Endodermal cell (in vitro differentiated cells): ENCODE measurements around the gene C4orf50. TPM values are rescaled to one million over a fixed set of nuclear protein-coding genes. Genes with fewer than 3 reads are reported as not detected.

ENCODE experiments used
- DNase-seq: peaks from one replicate; pipeline ENCODE4 v3.0.0-alpha.2; 2017
- H3K27ac ChIP-seq: 2 replicates; pipeline ENCODE4 v1.5.1; 2013; ENCODE audit warnings: mild to moderate bottlenecking, low read depth, low read length, moderate library complexity
- H3K27me3 ChIP-seq: 2 replicates; pipeline ENCODE4 v1.6.1; 2013; ENCODE audit warnings: mild to moderate bottlenecking, low read length, moderate library complexity; ENCODE audit not compliant: insufficient read depth, control insufficient read depth, poor library complexity, severe bottlenecking
- H3K36me3 ChIP-seq: 2 replicates; pipeline ENCODE4 v1.7.0; 2013; ENCODE audit warnings: mild to moderate bottlenecking, low read length, moderate library complexity; ENCODE audit not compliant: control insufficient read depth, insufficient read depth
- H3K4me1 ChIP-seq: one replicate; pipeline ENCODE4 v1.7.0; 2013; ENCODE audit warnings: low read length; ENCODE audit not compliant: control insufficient read depth, insufficient read depth
- H3K4me3 ChIP-seq: 2 replicates; pipeline ENCODE4 v1.5.1; 2013; ENCODE audit warnings: mild to moderate bottlenecking, low read length, moderate library complexity
- H3K9ac ChIP-seq: 2 replicates; pipeline ENCODE4 v1.6.1; 2013; ENCODE audit warnings: mild to moderate bottlenecking, low read length, moderate library complexity; ENCODE audit not compliant: poor library complexity, severe bottlenecking; ENCODE audit errors: extremely low read depth
- H3K9me3 ChIP-seq: 2 replicates; pipeline ENCODE4 v1.6.1; 2013; ENCODE audit warnings: mild to moderate bottlenecking, low read length, moderate library complexity; ENCODE audit not compliant: control insufficient read depth
- H3K27ac Mint-ChIP-seq: 2 replicates; pipeline ENCODE4 v1.8.0; 2020; ENCODE audit warnings: mixed read lengths
- H3K27me3 Mint-ChIP-seq: 2 replicates; pipeline ENCODE4 v1.8.0; 2021; ENCODE audit warnings: mild to moderate bottlenecking, mixed read lengths; ENCODE audit not compliant: insufficient read depth
- H3K36me3 Mint-ChIP-seq: 2 replicates; pipeline ENCODE4 v1.8.0; 2020; ENCODE audit warnings: low read depth, mixed read lengths
- H3K4me1 Mint-ChIP-seq: 2 replicates; pipeline ENCODE4 v1.8.0; 2020; ENCODE audit warnings: mixed read lengths
- H3K4me3 Mint-ChIP-seq: 2 replicates; pipeline ENCODE4 v1.8.0; 2020; ENCODE audit warnings: mild to moderate bottlenecking, moderate library complexity, mixed read lengths
- H3K9me3 Mint-ChIP-seq: 2 replicates; pipeline ENCODE4 v1.8.0; 2020; ENCODE audit warnings: mild to moderate bottlenecking, mixed read lengths
- CTCF ChIP-seq: fragments of 200-600 bp; sonication (generic); conservative IDR thresholded peaks from 2 replicates; pipeline ENCODE4 v1.5.0; 2021; ENCODE audit warnings: antibody characterized with exemption, mild to moderate bottlenecking
- WGBS, 2 experiments: methylation state at CpG; one replicate each; pipeline versions ENCODE4 v1.1.5 to v1.1.7; 2013; ENCODE audit warnings: missing lambda C conversion rate in 2 of 2, mixed read lengths in 1 of 2; ENCODE audit not compliant: insufficient coverage in 1 of 2, insufficient read length in 1 of 2; 5-methylcytosine and 5-hydroxymethylcytosine counted together
- total RNA-seq, 2 donors: library from RNA; stranded (reverse); fragmentation: NEBNext Ultra II Directional in 1 of 2; extraction: Animal tissue kit (Norgen Biotek cat#: 25700) in 1 of 2; gene quantifications; 2 replicates in 1 of 2; 3 replicates in 1 of 2; pipeline ENCODE4 v1.2.1, GENCODE V29; 2021

Gene C4orf50
- total RNA-seq, 2 donors from 2014 or later: 0.84 to 1.6 TPM

DNA sequence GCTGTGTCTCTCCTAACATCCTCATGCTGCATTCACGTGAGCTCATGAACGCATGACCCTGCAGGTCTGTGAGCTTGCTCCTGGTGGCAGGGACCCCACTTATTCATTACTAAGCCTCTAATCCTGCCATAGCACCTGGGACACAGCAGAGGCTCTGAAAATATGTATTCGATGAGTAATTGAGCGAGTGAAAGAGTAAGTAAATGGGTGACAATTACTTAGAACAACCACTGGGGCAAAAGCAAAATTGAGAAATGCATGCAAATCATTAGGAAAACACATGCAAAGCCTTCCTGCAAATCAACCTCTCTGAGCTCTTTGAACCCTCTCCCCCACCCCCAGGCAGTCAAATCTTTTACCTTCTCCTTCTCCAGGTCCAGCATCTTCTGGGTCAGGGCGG, 23.6 kb upstream of the C4orf50 start:
- H3K27ac ChIP-seq: no peak overlapping the region
- no peak overlapping the region for H3K9ac ChIP-seq
- H3K27ac Mint-ChIP-seq: no peak overlapping the region
- H3K36me3 Mint-ChIP-seq: no peaks in the 10 kb centered on the region
- TF ChIP-seq CTCF: no peak
- no peaks in the 10 kb centered on the region for H3K36me3 ChIP-seq
- H3K4me1 Mint-ChIP-seq: no peaks in the 10 kb centered on the region
- WGBS, 2 experiments: 94 to 100% methylated on average over 3 to 5 of the region's 5 CpGs
- no peak for DNase-seq
- H3K27me3 ChIP-seq: no peaks in the 10 kb centered on the region
- H3K9me3 ChIP-seq: no peaks in the 10 kb centered on the region
- H3K4me3 Mint-ChIP-seq: no peak overlapping the region
- H3K4me1 ChIP-seq: no peaks in the 10 kb centered on the region
- no peaks in the 10 kb centered on the region for H3K9me3 Mint-ChIP-seq
- H3K4me3 ChIP-seq: no peak overlapping the region
- H3K27me3 Mint-ChIP-seq: peaks cover 35% of the 10 kb centered on the region

DNA sequence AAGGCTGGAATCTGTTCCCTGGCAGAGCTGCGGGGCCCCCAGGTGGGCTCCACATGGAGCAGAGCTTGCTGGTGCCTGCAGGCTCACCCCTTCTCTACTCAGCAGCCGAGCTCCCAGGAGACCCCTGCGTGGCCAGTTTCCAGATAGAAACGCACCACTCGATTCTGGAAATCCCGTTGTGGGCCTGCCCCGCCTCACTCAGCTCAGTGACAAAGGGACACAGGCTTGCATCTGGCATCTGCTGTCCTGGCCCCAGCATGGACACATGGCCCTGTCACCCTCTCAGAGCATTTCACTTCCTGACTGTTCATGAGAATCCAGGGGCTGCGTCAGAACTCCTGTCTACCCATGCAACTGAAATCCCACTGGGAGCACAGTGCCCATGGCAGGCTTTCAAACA, 20.5 kb upstream of the C4orf50 start:
- H3K4me3 Mint-ChIP-seq: no peak overlapping the region
- H3K36me3 Mint-ChIP-seq: no peaks in the 10 kb centered on the region
- H3K27me3 Mint-ChIP-seq: peaks cover 35% of the 10 kb centered on the region
- no peak for TF ChIP-seq CTCF
- Histone ChIP-seq H3K27me3 (no peaks in the 10 kb centered on the region), H3K4me3 (no peak overlapping the region), H3K9ac (no peak overlapping the region), H3K27ac (no peak overlapping the region), H3K4me1 (peaks cover 5% of the 10 kb centered on the region), H3K36me3 (no peaks in the 10 kb centered on the region), H3K9me3 (no peaks in the 10 kb centered on the region)
- peaks cover 4% of the 10 kb centered on the region for H3K4me1 Mint-ChIP-seq
- no peak for DNase-seq
- H3K27ac Mint-ChIP-seq: no peak overlapping the region
- WGBS, 2 experiments: 84 to 91% methylated on average over 7 to 8 of the region's 8 CpGs
- no peaks in the 10 kb centered on the region for H3K9me3 Mint-ChIP-seq

GRCh38 chr4:6035786-6036185, 17.6 kb upstream of the C4orf50 start:
- Histone ChIP-seq H3K9ac (no peak overlapping the region), H3K36me3 (no peaks in the 10 kb centered on the region), H3K27ac (no peak overlapping the region), H3K4me3 (no peak overlapping the region), H3K9me3 (no peaks in the 10 kb centered on the region), H3K27me3 (no peaks in the 10 kb centered on the region), H3K4me1 (peaks cover 5% of the 10 kb centered on the region)
- no peaks in the 10 kb centered on the region for H3K36me3 Mint-ChIP-seq
- no peaks in the 10 kb centered on the region for H3K9me3 Mint-ChIP-seq
- 93 to 98% methylated on average over 15 to 16 of the region's 16 CpGs for WGBS, 2 experiments
- H3K27me3 Mint-ChIP-seq: peaks cover 17% of the 10 kb centered on the region
- no peak overlapping the region for H3K4me3 Mint-ChIP-seq
- peaks cover 4% of the 10 kb centered on the region for H3K4me1 Mint-ChIP-seq
- no peak for TF ChIP-seq CTCF
- no peak for DNase-seq
- H3K27ac Mint-ChIP-seq: no peak overlapping the region
